Neural cell (in vitro differentiated cells): ENCODE data around the gene LCA5. TPM values are rescaled to one million over a fixed set of nuclear protein-coding genes. Genes with fewer than 3 reads are reported as not detected.
"Not testable (repeated sequence)": the region's sequence is repeated elsewhere in the genome, so short reads cannot be mapped to it uniquely, and the experiment has no call there.

ENCODE experiments used
- H2AFZ ChIP-seq: fragments of 200-600, 300-800 bp; sonication (generic), shearing (Covaris generic); 2 replicates; pipeline ENCODE4 v1.6.0; 2014; ENCODE audit warnings: low read depth, mild to moderate bottlenecking, antibody characterized with exemption, low read length, moderate library complexity
- H3F3A ChIP-seq: fragments of 200-600 bp; shearing (Covaris generic); 2 replicates; pipeline ENCODE4 v1.6.1; 2016; ENCODE audit warnings: mild to moderate bottlenecking, moderate library complexity, mixed read lengths, antibody characterized with exemption, low read length; ENCODE audit not compliant: insufficient read depth, poor library complexity, severe bottlenecking
- H3K27ac ChIP-seq: fragments of 200-600, 300-800 bp; sonication (generic), shearing (Covaris generic); 2 replicates; pipeline ENCODE4 v1.5.1; 2014; ENCODE audit warnings: mild to moderate bottlenecking, low read length, moderate library complexity
- H3K27me3 ChIP-seq: fragments of 300-800, 200-600 bp; sonication (generic), shearing (Covaris generic); 2 replicates; pipeline ENCODE4 v1.6.0; 2014; ENCODE audit warnings: mild to moderate bottlenecking, low read depth, low read length, moderate library complexity; ENCODE audit not compliant: insufficient read depth
- H3K36me3 ChIP-seq: fragments of 300-800, 200-600 bp; sonication (generic), shearing (Covaris generic); 2 replicates; pipeline ENCODE4 v1.5.1; 2014; ENCODE audit warnings: mild to moderate bottlenecking, antibody characterized with exemption, low read length, moderate library complexity; ENCODE audit not compliant: insufficient read depth
- H3K4me2 ChIP-seq: fragments of 300-800, 200-600 bp; sonication (generic), shearing (Covaris generic); 2 replicates; pipeline ENCODE4 v1.6.0; 2014; ENCODE audit warnings: mild to moderate bottlenecking, low read length
- H3K4me3 ChIP-seq: fragments of 300-800, 200-600 bp; sonication (generic), shearing (Covaris generic); 2 replicates; pipeline ENCODE4 v1.5.1; 2014; ENCODE audit warnings: mild to moderate bottlenecking, low read length, moderate library complexity
- H3K79me2 ChIP-seq: fragments of 200-600 bp; shearing (Covaris generic); replicated peaks from 2 replicates; pipeline ENCODE4 v1.6.0; 2014; ENCODE audit warnings: mild to moderate bottlenecking, low read length, moderate library complexity; ENCODE audit not compliant: insufficient read depth
- H3K9ac ChIP-seq: fragments of 300-800, 200-600 bp; sonication (generic), shearing (Covaris generic); 2 replicates; pipeline ENCODE4 v1.6.1; 2016; ENCODE audit warnings: mild to moderate bottlenecking, low read length, mixed read lengths
- H3K9me2 ChIP-seq: fragments of 200-600 bp; shearing (Covaris generic); 2 replicates; pipeline ENCODE4 v1.6.1; 2016; ENCODE audit warnings: mild to moderate bottlenecking, low read length, mixed read lengths; ENCODE audit not compliant: insufficient read depth
- H3K9me3 ChIP-seq: fragments of 200-600, 300-800 bp; sonication (generic), shearing (Covaris generic); 2 replicates; pipeline ENCODE4 v1.6.1; 2016; ENCODE audit warnings: mild to moderate bottlenecking, mixed run types, low read length, moderate library complexity, mixed read lengths
- H4K20me1 ChIP-seq: fragments of 200-600 bp; shearing (Covaris generic); 2 replicates; pipeline ENCODE4 v1.6.1; 2016; ENCODE audit warnings: mild to moderate bottlenecking, mixed run types; ENCODE audit not compliant: insufficient read depth
- CTCF ChIP-seq: fragments of 450-650 bp; IDR thresholded peaks from 2 replicates; pipeline ENCODE4 v1.5.1; 2014; ENCODE audit warnings: antibody characterized with exemption, mild to moderate bottlenecking, moderate library complexity; ENCODE audit not compliant: poor library complexity, severe bottlenecking
- EP300 ChIP-seq: fragments of 450-650 bp; conservative IDR thresholded peaks from 2 replicates; pipeline ENCODE4 v1.6.1; 2014; ENCODE audit warnings: antibody characterized with exemption, mild to moderate bottlenecking, moderate library complexity; ENCODE audit not compliant: poor library complexity, severe bottlenecking
- EZH2 ChIP-seq: fragments of 200-600, 300-800 bp; shearing (Covaris generic), sonication (generic); IDR thresholded peaks from 2 replicates; pipeline ENCODE4 v1.6.1; 2014; ENCODE audit warnings: antibody characterized with exemption, low read length, borderline replicate concordance, mild to moderate bottlenecking; ENCODE audit not compliant: insufficient read depth, poor library complexity, severe bottlenecking
- MXI1 ChIP-seq: fragments of 450-650 bp; conservative IDR thresholded peaks from 2 replicates; pipeline ENCODE4 v1.6.1; 2014; ENCODE audit warnings: antibody characterized with exemption, mild to moderate bottlenecking; ENCODE audit not compliant: poor library complexity, severe bottlenecking
- POLR2AphosphoS5 ChIP-seq: IDR thresholded peaks from 2 replicates; pipeline ENCODE4 v1.6.1; 2012
- RAD21 ChIP-seq: fragments of 450-650 bp; conservative IDR thresholded peaks from 2 replicates; pipeline ENCODE4 v1.6.1; 2014; ENCODE audit warnings: antibody characterized with exemption, mild to moderate bottlenecking, moderate library complexity
- SMC3 ChIP-seq: fragments of 450-650 bp; conservative IDR thresholded peaks from 2 replicates; pipeline ENCODE4 v1.6.1; 2014; ENCODE audit warnings: antibody characterized with exemption, mild to moderate bottlenecking, moderate library complexity; ENCODE audit not compliant: poor library complexity
- TAF1 ChIP-seq: IDR thresholded peaks from 2 replicates; pipeline ENCODE4 v1.6.1; 2012; ENCODE audit warnings: low read depth
- polyA plus RNA-seq: library from polyadenylated mRNA; depleted of rRNA; stranded (reverse); fragments of >200 nt; gene quantifications from 2 replicates; pipeline ENCODE4 v1.2.3, GENCODE V29; 2014
- TF ChIP-seq, protein P1 (sequence below): IDR thresholded peaks from 2 replicates; pipeline ENCODE4 v1.6.1; 2012; ENCODE audit warnings: borderline replicate concordance

LCA5 gene
- polyA plus RNA-seq, 1 donor from 2014 or later = 13.2 TPM

GRCh38 chr6:79536585-79536953 is 661 bp downstream of the LCA5 start:
- no peak for TF ChIP-seq EZH2
- no peak for TF ChIP-seq EP300
- no peak for TF ChIP-seq MXI1
- TF ChIP-seq TAF1 = no peak
- no peak for TF ChIP-seq RAD21
- no peak for TF ChIP-seq CTCF
- TF ChIP-seq SMC3 = no peak
- TF ChIP-seq, protein P1, sequence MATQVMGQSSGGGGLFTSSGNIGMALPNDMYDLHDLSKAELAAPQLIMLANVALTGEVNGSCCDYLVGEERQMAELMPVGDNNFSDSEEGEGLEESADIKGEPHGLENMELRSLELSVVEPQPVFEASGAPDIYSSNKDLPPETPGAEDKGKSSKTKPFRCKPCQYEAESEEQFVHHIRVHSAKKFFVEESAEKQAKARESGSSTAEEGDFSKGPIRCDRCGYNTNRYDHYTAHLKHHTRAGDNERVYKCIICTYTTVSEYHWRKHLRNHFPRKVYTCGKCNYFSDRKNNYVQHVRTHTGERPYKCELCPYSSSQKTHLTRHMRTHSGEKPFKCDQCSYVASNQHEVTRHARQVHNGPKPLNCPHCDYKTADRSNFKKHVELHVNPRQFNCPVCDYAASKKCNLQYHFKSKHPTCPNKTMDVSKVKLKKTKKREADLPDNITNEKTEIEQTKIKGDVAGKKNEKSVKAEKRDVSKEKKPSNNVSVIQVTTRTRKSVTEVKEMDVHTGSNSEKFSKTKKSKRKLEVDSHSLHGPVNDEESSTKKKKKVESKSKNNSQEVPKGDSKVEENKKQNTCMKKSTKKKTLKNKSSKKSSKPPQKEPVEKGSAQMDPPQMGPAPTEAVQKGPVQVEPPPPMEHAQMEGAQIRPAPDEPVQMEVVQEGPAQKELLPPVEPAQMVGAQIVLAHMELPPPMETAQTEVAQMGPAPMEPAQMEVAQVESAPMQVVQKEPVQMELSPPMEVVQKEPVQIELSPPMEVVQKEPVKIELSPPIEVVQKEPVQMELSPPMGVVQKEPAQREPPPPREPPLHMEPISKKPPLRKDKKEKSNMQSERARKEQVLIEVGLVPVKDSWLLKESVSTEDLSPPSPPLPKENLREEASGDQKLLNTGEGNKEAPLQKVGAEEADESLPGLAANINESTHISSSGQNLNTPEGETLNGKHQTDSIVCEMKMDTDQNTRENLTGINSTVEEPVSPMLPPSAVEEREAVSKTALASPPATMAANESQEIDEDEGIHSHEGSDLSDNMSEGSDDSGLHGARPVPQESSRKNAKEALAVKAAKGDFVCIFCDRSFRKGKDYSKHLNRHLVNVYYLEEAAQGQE = no peak
- Histone ChIP-seq H4K20me1 (no peaks in the 10 kb centered on the region), H3K4me2 (peak overlapping the region; percentile 92), H3K4me3 (peak overlapping the region; percentile 75), H3F3A (no peaks in the 10 kb centered on the region), H3K9ac (peak overlapping the region; percentile 74), H3K9me3 (no peaks in the 10 kb centered on the region), H3K27ac (peak overlapping the region; percentile 87), H2AFZ (peak overlapping the region; percentile 57), H3K27me3 (no peaks in the 10 kb centered on the region), H3K79me2 (peaks cover 70% of the 10 kb centered on the region), H3K36me3 (no peaks in the 10 kb centered on the region), H3K9me2 (no peaks in the 10 kb centered on the region)

DNA sequence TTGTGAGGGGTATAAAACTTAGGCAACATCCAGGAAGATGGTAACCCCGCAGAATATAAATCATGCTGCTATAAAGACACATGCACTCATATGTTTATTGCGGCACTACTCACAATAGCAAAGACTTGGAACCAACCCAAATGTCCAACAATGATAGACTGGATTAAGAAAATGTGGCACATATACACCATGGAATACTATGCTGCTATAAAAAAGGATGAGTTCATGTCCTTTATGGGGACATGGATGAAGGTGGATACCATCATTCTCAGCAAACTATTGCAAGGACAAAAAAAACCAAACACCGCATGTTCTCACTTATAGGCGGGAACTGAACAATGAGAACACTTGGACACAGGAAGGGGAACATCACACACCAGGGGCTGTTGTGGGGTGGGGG is 7.7 kb downstream of the LCA5 start:
- not testable (repeated sequence) for H3F3A ChIP-seq, H3K4me3 ChIP-seq, H3K9me2 ChIP-seq, H3K9me3 ChIP-seq, H3K27me3 ChIP-seq, H2AFZ ChIP-seq, H3K9ac ChIP-seq, H4K20me1 ChIP-seq, H3K36me3 ChIP-seq, H3K4me2 ChIP-seq, H3K27ac ChIP-seq
- H3K79me2 ChIP-seq = peaks cover 28% of the 10 kb centered on the region

DNA sequence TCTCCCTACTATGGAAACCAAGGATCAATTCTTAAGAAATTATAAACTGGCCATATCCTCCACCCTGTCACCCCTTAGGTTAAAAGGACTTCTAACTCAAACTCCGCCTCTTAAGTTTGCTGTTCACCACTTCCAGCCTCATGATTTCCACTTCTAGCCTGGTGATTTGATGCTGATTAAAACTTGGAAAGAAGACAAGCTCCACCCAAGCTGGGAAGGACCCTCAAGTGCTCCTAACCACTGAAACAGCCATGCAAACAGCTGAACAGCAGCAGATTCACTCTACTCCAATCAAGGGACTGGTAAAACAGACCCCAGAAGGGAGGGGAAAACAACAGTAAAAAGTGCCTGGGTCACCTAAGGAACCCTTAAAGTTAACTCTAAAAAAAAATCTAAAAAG is 10.3 kb downstream of the LCA5 start:
- H3K36me3 ChIP-seq = no peaks in the 10 kb centered on the region
- no peak overlapping the region for H3K4me3 ChIP-seq
- no peak overlapping the region for H3K27ac ChIP-seq
- H3K27me3 ChIP-seq = no peaks in the 10 kb centered on the region
- H3K9ac ChIP-seq = no peak overlapping the region
- H3K9me3 ChIP-seq = no peaks in the 10 kb centered on the region
- H3K79me2 ChIP-seq = peaks cover 7% of the 10 kb centered on the region
- no peaks in the 10 kb centered on the region for H4K20me1 ChIP-seq
- H3F3A ChIP-seq = no peaks in the 10 kb centered on the region
- H3K4me2 ChIP-seq = no peak overlapping the region
- H2AFZ ChIP-seq = no peak overlapping the region
- TF ChIP-seq EZH2 (no peak), EP300 (no peak), CTCF (no peak), SMC3 (no peak), RAD21 (no peak), MXI1 (no peak), POLR2AphosphoS5 (no peak)
- TF ChIP-seq, protein P1 = no peak
- no peaks in the 10 kb centered on the region for H3K9me2 ChIP-seq
